CD4-positive, alpha-beta T cell treated with Interferon gamma for 1 hour (primary cell): ENCODE data around the gene RBM43.

Experiments
- DNase-seq: peaks from one replicate; pipeline ENCODE4 v3.0.0-alpha.2; 2020

Gene RBM43

DNA sequence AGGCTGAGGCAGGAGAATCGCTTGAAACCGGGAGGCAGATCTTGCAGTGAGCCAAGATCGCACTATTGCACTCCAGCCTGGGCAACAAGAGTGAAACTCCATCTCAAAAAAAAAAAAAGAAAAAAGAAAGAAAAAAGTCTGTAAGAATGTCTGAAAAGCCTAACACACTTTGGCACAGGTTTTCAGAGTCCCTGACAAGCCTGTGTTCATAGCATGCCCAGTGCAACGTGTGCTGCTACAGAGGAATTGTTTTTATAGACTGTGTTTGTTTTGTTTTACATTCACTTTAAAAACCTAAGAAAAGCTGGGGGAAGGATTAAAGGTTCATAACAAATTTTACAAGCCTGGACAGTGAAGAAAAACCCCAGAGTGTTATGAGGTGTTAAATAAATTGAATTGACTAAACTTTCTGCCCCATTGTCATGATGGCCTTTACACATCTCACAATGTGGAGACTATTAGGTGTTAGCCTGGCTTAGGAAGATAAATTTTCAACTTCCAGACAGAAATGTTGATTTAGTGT lies 55.2 kb downstream of the RBM43 start:
- no peak for DNase-seq

DNA sequence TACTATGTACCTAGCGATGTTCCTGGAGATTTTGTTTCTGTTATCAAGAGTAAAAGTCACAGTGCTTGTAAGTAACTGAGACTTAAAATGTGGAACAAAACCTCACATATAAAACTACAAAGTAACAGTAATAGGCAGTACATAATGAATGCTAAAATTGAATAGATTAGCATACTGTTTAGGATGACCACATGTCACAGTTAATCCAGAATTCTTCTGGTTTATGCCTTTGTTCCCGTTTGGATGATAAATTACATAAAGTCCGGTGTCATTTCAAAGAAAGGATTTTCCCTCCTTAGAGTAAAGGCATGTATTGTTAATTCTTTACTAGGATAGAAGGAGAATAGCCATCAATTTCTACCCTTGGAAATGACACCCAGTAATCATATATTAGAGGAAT lies 56.1 kb downstream of the RBM43 start:
- no peak for DNase-seq

DNA sequence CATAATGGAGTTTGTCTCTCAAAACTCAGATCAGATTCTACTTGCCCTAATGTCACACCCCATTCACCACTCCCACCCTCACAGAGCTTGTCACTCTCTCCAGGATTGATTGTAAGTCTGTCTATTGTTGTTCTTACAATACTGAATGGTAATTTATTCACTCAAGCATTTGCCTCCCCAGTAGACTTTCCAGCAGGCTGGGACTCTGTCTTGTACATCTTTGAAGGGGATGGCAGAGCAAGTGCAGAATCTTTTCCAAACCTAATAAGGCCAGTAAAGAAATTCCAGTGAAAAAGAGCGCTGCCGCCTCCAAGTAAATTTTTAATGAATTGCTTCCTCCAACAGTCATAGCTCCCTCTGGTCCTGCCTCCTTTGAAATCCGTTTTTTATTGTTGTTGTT lies 56.9 kb downstream of the RBM43 start:
- no peak for DNase-seq

DNA sequence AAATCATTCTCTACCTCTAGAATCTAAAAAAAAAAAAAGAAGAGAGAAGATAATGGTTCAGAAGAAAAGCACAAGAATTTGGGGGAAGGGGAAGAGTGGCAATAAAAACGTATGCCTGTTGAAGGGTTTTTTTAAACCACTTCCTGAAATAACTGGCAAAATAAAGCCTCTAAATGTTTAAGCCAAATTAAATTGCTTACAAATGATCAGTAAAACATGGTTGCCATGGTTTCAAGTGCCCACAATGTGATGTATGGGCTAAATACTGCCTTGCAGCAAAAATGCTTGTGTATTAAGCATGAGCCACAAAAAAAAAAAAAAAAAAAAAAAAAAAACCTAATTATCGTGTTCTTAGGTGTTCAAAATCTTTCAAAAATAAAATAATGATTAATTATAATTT lies 60.8 kb downstream of the RBM43 start:
- DNase-seq: no peak

DNA sequence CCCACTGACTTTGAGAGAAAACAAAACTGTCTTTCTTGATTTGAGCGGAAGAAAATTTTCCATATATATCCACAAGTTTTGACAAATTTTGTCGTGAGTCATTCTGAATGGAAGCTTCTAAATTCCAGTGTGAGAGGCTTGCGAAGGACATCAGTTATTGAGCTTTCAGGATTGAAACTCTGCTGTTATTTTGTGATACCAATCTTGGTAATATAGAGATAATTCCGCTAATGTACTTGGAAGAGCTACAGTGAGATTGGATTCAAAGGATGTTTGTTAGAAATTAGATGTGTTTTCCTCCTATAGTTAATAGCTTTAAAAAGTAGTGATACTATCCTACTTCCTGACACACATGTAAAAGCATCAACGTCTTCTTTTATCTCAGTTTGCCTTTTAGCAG lies 61.4 kb downstream of the RBM43 start:
- DNase-seq: no peak

DNA sequence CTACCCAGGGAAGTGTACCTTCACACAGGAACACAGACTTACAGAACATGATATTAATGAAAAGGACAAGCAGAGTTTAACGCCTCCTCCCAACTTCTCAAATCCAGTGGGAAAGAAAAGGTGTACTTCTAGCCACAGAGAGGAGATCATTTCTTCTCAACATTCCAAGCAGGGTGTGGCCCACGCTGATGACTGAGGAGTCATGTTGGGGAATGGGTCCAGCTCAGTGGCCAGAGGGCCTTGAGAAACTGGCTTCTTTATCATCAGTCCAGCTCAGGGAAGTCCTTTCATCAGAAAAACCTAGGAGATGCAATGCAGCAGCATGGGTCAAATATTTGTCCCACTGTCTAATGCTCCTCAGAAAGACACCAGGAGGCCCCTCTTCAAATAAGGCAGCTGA lies 63.0 kb downstream of the RBM43 start:
- no peak for DNase-seq
